Activated CD8-positive, alpha-beta memory T cell treated with anti-CD3 and anti-CD28 coated beads, Interleukin-2, amount 50 U/mL, for 1 hour (primary cell): ENCODE results near the gene PANK4.

ENCODE experiments used
- DNase-seq: peaks from one replicate; pipeline ENCODE4 v3.0.0-alpha.2; 2020; ENCODE audit errors: extremely low read depth

The PANK4 gene

DNA sequence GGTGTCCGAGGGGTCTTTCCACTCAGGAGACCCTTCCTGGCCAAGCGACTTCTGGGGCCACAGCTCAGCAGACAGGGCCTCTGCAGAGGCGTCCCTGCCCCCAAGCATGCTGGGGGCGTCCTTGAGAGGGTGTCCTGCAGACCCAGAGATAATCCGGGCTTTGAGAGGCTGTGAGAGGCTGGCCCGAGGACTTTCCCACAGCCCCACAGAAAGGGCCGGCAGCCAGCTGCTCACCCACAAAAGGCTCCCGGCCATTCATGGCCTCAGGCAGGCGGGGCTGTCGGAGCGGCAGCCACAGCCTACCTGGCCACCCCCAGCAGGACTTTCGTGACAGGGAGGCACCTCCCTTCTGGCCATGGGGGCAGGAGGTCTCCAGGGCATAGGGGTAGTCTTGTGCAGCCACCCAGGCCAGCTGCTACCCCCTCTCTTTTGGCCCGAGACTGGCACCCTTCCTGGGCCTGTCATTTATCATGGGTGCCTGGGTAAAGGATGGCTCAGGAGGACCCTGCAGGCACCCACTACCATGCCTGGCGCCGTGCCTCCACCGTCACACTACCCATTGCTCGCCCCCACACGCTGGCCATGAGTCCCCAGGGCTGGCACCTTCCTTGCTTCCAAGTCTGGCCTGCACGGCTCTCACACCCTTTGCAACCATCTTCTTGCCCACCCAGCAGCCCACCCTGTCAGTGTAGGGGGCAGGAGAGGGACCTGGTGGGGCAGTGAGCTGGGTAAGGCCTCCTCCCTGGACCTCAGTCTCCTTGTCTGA is 18.7 kb upstream of the PANK4 start:
- no peak for DNase-seq

DNA sequence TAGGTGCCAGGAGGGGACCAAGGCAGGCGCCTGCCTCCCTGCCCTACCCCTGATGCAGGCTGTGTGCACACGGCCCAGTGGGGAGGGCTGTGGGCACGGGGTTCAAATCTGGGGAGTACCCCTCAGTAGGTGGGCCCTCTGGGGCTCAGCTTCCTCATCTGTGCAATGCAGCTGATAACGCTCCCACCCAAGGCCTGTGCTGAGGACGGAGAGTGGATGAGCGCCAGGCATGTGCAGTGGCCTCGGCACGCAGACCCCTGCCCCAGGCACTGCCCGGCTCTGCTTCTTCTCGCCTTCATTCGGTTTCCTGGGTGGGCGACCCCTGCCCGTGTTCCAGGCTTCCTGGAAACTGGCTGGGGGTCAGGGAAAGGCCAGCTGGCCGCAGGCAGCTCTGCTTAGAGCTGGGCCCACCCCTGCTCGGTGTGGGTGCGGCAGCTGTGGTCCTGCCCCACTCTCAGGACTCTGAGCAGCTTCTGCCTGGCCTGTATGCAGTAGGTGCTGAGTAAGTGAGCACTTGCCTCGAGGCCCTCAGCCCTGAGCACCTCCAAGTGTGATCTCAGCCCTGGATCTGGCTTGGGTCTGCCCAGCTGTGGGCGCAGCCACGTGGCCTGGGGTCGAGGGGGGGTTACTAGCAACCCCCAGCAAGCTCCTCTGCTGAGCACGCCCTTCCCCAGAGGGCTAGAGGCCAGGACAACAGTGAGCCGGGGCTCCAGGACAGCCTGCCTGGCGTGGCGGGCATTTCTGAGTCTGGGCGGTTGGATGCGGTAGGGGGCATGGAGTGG is 17.9 kb upstream of the PANK4 start:
- DNase-seq = no peak

DNA sequence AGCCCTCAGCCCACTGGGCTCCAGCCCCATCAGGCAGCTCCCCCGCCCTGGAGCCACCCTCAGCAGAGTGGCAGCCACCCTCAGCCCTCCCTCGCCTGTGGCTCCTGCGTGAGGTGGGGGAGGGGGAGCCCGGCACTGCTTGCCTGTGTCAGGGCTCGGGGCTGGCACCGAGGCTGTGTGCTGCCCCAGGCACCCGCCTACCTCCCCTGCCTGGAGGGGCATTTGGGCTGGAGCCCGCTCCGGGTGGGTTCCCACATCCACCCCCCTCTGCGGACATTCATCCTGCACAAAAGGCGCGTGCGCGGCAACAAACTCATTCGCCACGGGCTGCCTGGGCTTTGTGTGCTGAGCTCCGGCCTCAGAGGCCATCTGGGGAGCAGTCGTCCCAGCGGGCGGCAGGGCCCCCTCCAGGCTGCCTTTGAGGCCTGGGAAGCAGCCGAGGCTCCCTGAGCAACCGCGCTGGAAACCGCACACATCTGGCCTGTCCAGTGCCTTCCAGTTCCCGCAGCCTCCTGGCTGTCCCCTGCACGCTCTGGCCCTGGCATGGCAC is 17.2 kb upstream of the PANK4 start:
- DNase-seq = no peak

DNA sequence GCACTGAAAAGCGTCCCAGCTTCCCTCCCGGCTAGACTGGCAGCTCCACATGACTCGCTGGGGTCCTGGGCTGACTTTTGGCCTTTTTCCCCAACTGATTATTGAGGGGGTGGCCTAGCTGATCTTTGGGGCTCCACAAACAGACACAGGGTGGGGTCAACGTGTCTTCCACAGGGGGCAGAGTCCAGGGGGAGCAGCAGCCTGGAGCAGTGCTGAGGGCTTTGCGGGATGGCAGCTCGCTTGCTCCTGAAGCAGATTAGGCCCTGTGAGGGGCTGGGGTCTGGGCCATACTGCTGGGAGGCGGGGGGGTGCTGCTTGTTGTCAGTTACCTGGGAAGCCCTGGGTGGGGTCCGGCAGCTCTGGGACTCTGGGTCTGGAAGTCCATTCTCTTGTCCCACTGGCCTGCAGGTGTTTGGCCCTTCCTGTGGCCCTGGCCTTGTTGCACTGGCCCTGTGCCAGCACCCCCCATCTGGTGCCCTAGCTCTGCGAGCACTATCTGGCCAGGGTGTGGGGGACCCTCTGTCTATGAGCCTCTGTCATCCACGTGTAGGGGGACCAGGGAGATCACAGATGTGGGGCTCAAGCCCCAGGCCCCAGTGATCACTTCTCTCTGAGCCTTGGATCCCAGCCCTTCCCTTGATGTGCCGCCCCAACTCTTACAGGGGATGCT is 16.0 kb upstream of the PANK4 start:
- no peak for DNase-seq

- no peak for DNase-seq
These were observed 15.3 kb upstream of the PANK4 start for GRCh38 chr1:2541619-2542245.

DNA sequence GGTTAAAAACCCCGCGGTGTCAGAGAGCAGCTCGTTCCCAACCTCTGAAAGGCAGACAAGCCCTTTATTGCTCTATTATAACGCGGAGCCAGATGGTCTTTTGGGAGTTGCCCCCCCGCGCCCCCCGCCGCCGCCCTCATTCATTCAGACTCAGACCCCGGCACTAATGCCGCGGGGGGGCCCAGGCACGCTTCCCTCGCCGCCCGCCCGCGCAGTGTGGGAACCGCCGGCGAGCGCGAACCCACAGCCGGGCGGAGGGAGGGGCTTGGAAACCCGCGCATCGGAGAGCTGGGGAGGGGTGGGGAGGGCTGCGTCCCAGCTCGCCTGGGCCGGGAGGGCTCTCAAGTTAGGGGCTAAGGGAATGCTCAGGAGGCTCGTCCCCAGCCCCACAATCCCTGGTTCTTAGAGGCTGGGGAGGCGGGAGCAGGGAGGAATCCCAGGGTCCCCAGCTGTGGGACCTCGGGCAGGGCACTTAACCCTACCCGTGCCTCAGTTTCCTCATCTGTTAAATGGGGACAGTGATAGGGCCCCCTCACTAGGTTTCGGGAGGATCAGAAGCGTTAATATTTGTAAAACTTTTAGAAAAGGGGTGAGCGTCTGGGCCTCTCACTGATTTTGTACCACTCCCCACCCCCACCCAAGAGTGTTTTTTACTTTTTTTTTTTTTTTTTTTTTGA is 14.6 kb upstream of the PANK4 start:
- no peak for DNase-seq

DNA sequence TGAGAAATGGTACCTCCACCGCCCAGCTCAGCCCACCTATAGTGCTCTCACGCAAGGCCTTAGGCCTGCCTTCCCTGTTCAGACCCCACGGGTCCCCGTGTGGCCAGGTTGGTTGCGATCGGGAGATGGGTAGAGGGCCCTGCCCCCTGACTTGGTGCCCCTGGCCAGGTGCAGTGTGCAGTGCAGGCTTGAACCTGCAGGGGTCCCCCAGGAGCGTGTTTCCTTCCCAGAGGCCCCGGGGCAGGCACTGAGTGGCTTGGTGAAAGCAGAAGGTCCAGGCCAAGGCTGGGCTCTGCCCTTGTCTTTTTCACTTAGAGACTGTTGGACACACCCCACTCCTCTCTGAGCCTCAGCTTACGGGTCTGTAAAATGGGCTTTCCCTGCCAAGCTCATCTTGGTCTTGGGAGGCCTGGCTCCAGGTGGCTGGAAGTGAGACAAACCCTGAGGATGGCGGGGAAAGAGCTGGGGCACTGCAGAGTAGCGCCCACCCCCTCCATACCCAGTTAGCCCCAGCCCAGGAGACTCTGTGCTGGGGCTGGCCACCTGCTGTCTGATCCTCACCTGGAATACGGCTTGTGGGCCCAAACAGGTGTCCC is 13.0 kb upstream of the PANK4 start:
- no peak for DNase-seq

DNA sequence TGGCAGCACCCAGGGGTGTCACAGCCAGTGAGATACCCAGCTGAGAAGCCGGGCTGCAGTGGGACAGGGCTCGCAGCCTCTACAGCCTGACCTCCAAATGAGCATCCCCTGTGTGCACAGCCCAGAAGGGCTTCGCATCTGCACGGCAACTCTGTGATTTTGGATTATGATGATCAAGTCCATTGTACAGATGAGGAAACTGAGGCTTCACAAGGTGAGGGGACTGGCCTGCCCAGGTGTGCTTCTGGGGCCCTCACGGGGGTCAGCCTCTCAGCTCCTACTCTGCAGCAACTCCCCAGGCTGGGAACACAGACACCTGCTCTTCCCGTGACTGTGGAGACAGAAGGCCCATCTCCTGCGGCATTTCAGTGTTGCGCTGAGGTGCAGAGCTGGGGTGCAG is 12.5 kb upstream of the PANK4 start:
- no peak for DNase-seq

- no peak for DNase-seq
These were observed 12.0 kb upstream of the PANK4 start for GRCh38 chr1:2538376-2538775.

DNA sequence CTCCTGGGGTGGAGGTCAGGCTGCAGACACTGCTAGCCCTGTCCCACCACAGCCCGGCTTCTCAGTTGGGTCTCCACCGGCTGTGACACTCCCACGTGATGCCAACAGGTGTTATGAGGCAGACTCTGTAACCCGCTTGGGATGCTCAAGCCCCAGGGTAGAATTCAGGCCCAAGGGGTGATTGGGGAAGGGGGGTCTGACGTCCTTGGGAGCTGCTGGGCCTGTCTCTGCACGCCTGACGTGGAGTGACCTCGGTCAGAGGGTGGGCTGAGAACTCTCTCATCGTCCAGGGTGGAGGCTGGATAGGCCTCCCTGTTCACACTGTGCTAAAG is 11.4 kb upstream of the PANK4 start:
- no peak for DNase-seq

DNA sequence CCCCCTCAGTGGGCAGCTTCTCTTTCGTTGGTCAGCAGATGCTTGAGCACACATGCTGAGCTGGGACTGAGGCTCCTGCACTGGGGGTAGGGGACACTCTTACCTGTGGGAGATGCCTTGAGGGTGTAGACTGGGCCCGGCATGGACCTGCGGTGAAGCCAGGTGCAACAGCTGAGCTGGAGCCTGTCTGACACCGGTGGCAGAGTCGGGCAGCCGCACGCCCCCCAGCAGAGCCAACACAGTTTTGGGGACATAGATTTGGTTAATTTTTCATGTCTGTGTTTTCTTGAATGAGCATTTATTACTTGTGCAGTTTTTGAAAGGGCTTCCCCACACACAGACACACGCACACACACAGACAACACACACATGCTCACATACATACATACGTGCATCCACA is 9.6 kb upstream of the PANK4 start:
- DNase-seq = no peak

GRCh38 chr1:2535455-2535854 is 9.1 kb upstream of the PANK4 start:
- DNase-seq = no peak

- no peak for DNase-seq
These were observed 8.5 kb upstream of the PANK4 start for GRCh38 chr1:2534687-2535441.

GRCh38 chr1:2534315-2534686 is 7.9 kb upstream of the PANK4 start:
- DNase-seq = no peak

DNA sequence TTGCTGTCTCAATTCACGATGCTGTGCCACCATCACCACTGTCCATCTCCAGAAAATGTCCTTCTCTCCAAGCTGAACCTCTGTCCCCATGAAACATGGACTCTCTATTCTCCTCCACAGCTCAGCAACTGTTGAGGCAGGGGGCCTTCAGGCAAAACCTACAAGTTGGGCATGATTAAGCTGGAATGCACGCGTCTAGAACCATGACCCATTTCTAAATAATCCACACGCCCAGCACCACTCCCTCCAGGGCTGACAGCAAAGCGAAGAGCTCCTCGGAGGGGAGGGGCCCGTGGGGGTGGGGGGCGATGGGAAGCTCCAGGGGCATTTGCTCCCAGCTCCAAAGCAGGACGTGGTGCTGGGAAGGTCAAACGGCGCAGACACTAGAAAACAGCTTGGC is 7.0 kb upstream of the PANK4 start:
- no peak for DNase-seq

GRCh38 chr1:2532485-2533160 is 6.2 kb upstream of the PANK4 start:
- DNase-seq = no peak

GRCh38 chr1:2530513-2531361 is 4.3 kb upstream of the PANK4 start:
- DNase-seq = no peak

GRCh38 chr1:2529784-2530512 is 3.6 kb upstream of the PANK4 start, which contains the start of gene HES5:
HES5 (minus strand) TSS chr1:2530263; CDS start chr1:2530164, 99 bp downstream.
- DNase-seq = no peak
